Subcutaneous abdominal adipose tissue (tissue), 5 donors: ENCODE data around the gene GRM8.
"Not testable (repeated sequence)": the region's sequence is repeated elsewhere in the genome, so short reads cannot be mapped to it uniquely, and the experiment has no call there.

ENCODE experiments used
- H3K27ac ChIP-seq: one replicate; pipeline ENCODE4 v1.7.0; 2013; ENCODE audit warnings: low read depth, mild to moderate bottlenecking, inconsistent platforms, low read length, moderate library complexity
- H3K27me3 ChIP-seq, 5 donors: one replicate each; pipeline ENCODE4 v1.7.0; 2013; ENCODE audit warnings: low read length in 5 of 5, inconsistent platforms in 1 of 5; ENCODE audit not compliant: control insufficient read depth in 5 of 5, insufficient read depth in 4 of 5
- H3K36me3 ChIP-seq, 5 donors: one replicate each; pipeline ENCODE4 v1.7.0; 2013; ENCODE audit warnings: low read length in 5 of 5; ENCODE audit not compliant: control insufficient read depth in 5 of 5, insufficient read depth in 5 of 5
- H3K4me1 ChIP-seq, 5 donors: one replicate each; pipeline ENCODE4 v1.7.0; 2013; ENCODE audit warnings: low read length in 5 of 5, mild to moderate bottlenecking in 3 of 5, moderate library complexity in 1 of 5; ENCODE audit not compliant: control insufficient read depth in 5 of 5, insufficient read depth in 5 of 5
- H3K4me3 ChIP-seq, 5 donors: one replicate each; pipeline ENCODE4 v1.7.0; 2013; ENCODE audit warnings: low read length in 5 of 5, low read depth in 1 of 5
- H3K9ac ChIP-seq, 5 donors: one replicate each; pipeline ENCODE4 v1.7.0; 2013; ENCODE audit warnings: low read length in 5 of 5, mild to moderate bottlenecking in 4 of 5, moderate library complexity in 3 of 5
- H3K9me3 ChIP-seq, 5 donors: one replicate each; pipeline ENCODE4 v1.7.0; 2013; ENCODE audit warnings: low read length in 5 of 5; ENCODE audit not compliant: control insufficient read depth in 5 of 5
- donor health status: healthy.
- donor health status: healthy.
- donor health status: healthy.
- donor health status: healthy.
- donor health status: healthy.

GRM8 gene

DNA sequence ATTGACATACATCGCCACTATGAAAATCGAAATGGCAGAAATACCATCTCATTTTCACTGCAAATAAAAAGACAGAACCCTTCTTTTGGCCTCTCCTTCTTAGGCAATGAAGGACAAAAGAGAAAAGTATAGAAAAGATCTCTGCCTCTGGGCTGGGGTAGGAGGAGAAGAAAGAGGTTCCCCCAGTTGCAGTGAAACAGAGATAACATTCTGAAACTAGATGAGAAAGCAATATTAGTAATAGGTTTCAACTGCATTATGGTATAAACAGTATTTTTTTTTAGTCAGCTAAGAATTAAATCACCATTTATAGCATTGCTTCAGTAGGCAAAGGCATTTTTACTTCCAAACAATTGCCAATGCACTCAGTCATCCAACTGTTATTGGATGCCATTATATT is 347.5 kb downstream of the GRM8 start:
- H3K4me1 ChIP-seq, H3K36me3 ChIP-seq, H3K4me3 ChIP-seq, H3K27ac ChIP-seq, H3K9me3 ChIP-seq, H3K9ac ChIP-seq, H3K27me3 ChIP-seq: not testable (repeated sequence)

DNA sequence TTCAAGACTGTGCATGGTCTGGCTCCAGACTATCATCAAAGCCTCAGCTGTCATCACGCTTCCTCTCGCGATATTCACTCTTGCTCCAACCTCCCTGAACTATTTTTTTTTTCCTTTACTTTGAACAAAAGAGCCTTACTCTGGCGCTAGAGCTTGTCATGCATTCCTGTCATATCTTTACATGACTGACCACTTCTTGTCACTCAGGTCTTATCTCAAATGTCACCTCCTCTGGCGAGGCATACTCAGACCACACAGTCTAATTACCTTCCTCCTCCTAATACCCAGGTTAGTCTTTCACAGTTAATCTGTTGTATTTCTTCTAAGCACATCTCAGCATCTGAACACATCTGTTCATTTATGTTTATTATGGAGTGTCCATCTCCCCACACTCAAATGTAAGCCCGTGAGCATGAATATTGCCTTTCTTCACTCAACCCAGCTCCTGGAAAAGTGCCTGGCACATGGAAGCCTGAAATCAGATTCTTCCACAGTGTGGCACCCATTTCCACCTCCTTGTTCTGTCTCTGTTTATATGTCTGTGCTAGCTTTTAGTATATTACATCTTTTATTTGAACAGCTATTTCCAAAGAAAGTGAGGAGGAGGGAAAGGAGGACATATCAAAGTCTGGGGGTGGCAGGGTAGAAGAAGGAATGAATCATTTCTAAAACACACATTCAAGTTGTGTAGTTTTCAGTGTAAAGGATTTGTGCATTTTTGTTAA is 351.5 kb downstream of the GRM8 start:
- not testable (repeated sequence) for H3K27ac ChIP-seq, H3K9me3 ChIP-seq, H3K4me1 ChIP-seq, H3K9ac ChIP-seq, H3K36me3 ChIP-seq, H3K27me3 ChIP-seq, H3K4me3 ChIP-seq

DNA sequence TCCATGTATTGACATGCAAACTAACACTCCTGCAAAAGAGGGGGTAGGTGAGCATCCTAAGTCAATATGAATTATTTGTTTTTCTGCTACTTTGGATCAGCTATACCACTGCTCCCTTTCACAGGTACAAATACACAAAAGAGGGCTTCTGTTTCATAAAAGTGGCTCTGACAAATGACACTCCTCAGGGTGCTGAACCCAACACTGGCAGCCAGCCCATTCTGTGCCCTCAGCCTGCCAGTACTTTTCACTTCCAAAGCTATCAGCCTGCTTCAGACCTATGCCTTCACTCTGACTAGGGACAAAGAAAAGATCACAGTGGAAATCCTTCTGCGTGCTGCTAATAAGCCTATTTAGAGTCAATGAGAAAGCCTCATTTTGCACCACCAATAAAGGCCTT is 364.8 kb downstream of the GRM8 start:
- not testable (repeated sequence) for H3K4me3 ChIP-seq

DNA sequence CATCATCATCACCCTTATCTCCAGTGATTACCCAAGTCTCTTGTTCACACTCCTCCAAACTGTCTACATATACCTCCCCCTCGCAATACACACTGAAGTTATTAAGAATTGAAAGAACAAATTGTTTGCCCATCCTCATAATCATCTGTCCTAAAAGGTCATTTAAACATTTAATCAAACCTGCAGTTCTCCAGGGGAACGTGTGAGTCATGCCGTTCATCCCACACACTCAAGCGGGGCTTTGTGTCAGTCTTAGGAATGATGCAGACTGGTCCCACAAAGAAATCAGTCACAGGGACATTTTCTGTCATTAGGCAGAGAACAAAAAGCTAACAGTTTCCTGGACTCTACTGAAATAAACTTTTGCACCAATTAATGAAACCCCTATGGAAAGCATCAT is 365.2 kb downstream of the GRM8 start:
- not testable (repeated sequence) for H3K4me1 ChIP-seq, H3K9me3 ChIP-seq, H3K4me3 ChIP-seq, H3K27ac ChIP-seq, H3K9ac ChIP-seq, H3K36me3 ChIP-seq, H3K27me3 ChIP-seq

More for the DNA sequence above, 364.8 kb downstream of the GRM8 start:
- H3K4me1 ChIP-seq, H3K27me3 ChIP-seq, H3K9ac ChIP-seq, H3K27ac ChIP-seq, H3K9me3 ChIP-seq, H3K36me3 ChIP-seq: not testable (repeated sequence)

DNA sequence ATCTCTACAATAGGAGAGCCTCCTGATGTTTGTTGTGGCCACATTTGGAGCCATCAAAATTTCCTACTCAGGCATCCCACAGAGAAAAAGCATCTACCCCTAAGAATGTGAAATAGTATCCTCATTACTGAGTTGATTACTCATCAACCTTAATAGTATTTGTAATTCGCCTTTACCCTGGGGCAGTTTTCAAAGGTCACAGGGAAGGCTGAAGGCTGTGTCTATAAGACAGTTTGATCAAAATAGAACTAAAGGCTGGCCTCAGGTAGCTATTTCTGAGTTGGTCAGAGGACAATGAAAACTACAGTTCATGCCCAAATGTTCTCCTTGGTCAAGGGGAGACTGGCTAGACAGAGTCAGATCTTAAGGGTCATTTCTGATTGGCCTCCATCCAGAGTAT is 370.0 kb downstream of the GRM8 start:
- not testable (repeated sequence) for H3K27me3 ChIP-seq, H3K4me3 ChIP-seq, H3K27ac ChIP-seq, H3K9ac ChIP-seq, H3K4me1 ChIP-seq, H3K36me3 ChIP-seq, H3K9me3 ChIP-seq

DNA sequence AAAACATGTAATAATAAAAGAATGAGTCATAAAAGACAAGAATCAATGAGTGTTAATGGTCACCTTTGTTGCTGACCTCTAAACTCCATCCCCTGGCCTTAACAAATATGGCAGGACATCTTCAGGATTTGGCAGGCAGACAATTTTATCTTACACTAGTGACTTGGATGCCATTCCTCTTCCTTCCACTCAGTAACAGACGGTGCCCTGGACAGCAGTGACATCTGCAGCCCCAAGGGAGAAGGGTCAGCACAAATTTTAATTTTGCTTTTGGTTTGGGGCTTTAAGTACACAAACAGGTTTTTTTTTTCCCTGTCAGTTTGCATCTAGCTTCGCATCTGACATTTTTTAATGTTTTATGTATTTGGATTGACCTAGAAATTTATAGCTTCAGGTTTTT is 370.8 kb downstream of the GRM8 start:
- not testable (repeated sequence) for H3K27me3 ChIP-seq, H3K9me3 ChIP-seq, H3K4me3 ChIP-seq, H3K4me1 ChIP-seq, H3K27ac ChIP-seq, H3K9ac ChIP-seq, H3K36me3 ChIP-seq

DNA sequence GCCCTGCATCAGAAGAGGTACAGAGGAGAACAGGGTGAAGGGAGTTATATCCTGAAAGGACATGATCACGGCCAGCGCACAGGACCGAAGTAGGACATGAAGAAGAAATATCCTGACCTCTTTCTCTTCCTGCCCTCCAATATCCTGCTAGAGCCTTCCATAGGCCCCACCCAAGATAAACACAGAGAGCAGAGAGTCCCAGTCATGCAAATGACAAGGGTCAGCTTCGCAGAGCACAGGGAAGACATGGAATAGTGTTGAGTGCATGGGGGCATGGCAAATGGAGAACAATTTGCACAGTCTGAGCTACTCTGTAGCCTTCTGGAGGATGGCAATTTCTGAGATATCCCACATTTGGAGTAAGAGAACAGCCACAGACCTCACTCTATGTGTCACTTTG is 371.4 kb downstream of the GRM8 start:
- no peak overlapping the region for H3K27ac ChIP-seq
- no peaks in the 10 kb centered on the region for H3K4me1 ChIP-seq
- no peaks in the 10 kb centered on the region for H3K27me3 ChIP-seq
- no peak overlapping the region for H3K4me3 ChIP-seq
- no peaks in the 10 kb centered on the region for H3K36me3 ChIP-seq
- no peaks in the 10 kb centered on the region for H3K9me3 ChIP-seq
- H3K9ac ChIP-seq = no peak overlapping the region

DNA sequence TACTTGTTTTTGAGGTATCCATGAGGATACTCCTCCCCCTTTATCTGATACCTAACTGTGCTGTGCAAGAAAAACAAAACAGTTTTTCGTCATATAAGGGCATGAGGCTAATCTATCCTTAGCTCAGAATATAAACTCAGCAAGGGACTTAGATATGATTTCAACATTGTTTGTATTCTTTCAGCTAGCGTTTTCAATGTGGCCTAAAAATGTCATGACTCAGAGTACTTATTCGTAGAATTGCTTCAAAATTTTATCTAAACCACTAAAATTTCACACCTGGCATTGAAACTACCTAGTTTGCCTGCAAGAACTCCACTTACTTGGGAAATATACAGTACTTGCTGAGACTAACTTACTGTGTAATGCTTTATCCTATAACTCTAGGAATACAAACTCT is 376.2 kb downstream of the GRM8 start:
- not testable (repeated sequence) for H3K4me3 ChIP-seq, H3K27me3 ChIP-seq, H3K4me1 ChIP-seq, H3K9me3 ChIP-seq, H3K9ac ChIP-seq, H3K36me3 ChIP-seq, H3K27ac ChIP-seq

DNA sequence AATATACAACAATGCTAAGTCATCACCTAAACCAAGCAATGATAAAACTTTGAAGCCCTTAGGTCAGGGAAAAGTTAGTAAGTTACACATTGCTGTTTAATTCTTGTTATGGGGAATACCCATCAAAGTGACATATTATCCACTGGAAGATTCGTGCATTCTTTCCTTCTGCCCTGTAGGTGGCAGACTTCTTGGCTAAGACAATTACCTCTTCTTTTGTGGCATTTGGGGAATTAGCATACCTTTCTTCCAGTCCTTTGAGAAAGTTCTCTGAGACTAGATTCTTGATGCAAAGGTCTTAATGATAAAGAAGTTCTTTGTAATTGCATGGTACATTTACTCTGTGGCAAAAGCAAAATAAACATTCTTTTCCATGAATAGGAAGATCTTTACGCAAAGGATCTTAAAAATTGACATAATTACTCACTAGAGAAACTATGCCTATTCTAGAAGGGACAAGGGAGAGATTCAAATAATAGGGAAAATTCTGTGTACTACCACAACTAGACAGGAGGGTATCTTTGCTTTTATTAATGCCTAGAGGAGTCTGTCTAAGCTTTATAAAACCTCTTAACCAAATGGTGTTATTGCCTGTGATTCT is 395.9 kb downstream of the GRM8 start:
- Histone ChIP-seq H3K9ac (no peak overlapping the region), H3K4me3 (no peak overlapping the region), H3K36me3 (no peaks in the 10 kb centered on the region), H3K27me3 (no peaks in the 10 kb centered on the region), H3K27ac (no peak overlapping the region), H3K9me3 (no peaks in the 10 kb centered on the region), H3K4me1 (no peaks in the 10 kb centered on the region)

DNA sequence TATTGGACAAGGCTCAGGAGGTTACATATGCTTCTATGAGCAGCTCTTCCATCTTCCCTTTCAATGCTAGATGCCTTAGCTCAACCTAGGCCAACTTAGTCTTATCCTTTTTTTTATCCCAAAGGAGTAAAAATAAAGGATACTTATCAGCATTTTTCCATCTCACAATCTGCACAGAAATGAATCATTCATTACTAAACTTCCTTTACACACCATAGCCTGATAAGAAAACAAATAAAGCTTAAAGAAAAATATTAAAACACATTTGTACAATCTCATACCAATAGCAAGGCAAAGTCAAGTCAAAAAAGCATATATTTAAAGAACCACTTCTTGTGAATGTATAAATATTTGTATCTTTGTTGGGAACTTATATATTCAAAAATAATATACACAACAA is 407.4 kb downstream of the GRM8 start:
- H3K36me3 ChIP-seq = no peaks in the 10 kb centered on the region
- H3K27ac ChIP-seq = no peak overlapping the region
- H3K4me1 ChIP-seq = no peaks in the 10 kb centered on the region
- H3K4me3 ChIP-seq = no peak overlapping the region
- no peaks in the 10 kb centered on the region for H3K9me3 ChIP-seq
- H3K27me3 ChIP-seq = no peaks in the 10 kb centered on the region
- no peak overlapping the region for H3K9ac ChIP-seq

DNA sequence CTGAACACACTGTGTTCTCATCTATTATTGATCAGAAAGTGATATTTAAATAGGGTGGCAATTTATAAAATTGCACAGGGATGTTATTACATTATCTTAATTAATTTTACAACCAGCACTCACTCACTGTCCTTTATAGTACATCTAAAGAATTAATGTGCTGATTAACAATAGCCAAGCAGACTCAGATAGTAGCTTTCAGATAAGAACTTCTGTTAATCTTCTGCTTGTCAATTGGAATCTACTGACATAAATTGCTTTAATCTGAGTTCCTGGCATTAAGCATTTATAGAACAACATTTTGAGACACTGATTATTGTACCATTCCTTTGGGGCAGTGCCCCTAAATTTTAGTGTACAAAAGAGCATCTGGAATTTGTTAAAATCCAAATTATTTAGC is 408.9 kb downstream of the GRM8 start:
- no peaks in the 10 kb centered on the region for H3K36me3 ChIP-seq
- H3K27ac ChIP-seq = no peak overlapping the region
- H3K27me3 ChIP-seq = no peaks in the 10 kb centered on the region
- no peak overlapping the region for H3K4me3 ChIP-seq
- H3K9ac ChIP-seq = no peak overlapping the region
- H3K9me3 ChIP-seq = no peaks in the 10 kb centered on the region
- no peaks in the 10 kb centered on the region for H3K4me1 ChIP-seq
